ENCODE data around the gene ENTPD6. TPM values are rescaled to one million over a fixed set of nuclear protein-coding genes. Genes with fewer than 3 reads are reported as not detected.
"Not testable (repeated sequence)": the region's sequence is repeated elsewhere in the genome, so short reads cannot be mapped to it uniquely, and the experiment has no call there.

ENTPD6 gene
- total RNA-seq, 4 donors from 2014 or later = 20.7 to 47.2 (median 30.7) TPM

DNA sequence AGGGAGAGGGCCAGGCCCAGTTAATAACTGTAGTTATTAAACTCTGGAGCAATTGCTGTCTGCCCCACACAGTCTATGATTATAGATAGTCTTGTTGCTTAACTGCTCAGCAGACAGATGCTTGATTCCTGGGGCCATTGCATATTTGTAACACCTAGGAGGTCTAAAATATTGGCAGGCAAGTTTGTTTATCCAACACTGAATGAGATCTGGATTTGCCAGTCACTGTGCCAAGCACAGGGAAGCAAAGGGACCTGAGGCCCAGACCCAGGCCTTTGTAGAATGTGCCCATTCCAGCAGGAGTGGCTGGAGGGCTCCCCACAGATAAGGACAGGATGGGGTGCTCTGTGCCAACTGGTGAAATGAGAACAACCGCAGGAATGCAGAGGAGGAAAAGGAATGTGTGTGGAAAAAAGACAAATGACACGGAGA is 17.6 kb upstream of the ENTPD6 start:
- intact Hi-C loops (cut with DNase I; ENCODE audit: low total_unique reads) = no loop called here
- no peaks in the 10 kb centered on the region for H3K9me3 ChIP-seq
- no peaks in the 10 kb centered on the region for H3K4me1 ChIP-seq
- no peak for TF ChIP-seq CTCF (IDR thresholded peaks at IDR 0.05)
- TF ChIP-seq POLR2A (IDR thresholded peaks at IDR 0.05) = no peak
- H3K27ac ChIP-seq = peak overlapping the region in 1 of 2 donors; percentile 64
- DNase-seq = no peak
- H3K4me3 ChIP-seq = no peak overlapping the region
- H3K36me3 ChIP-seq = no peaks in the 10 kb centered on the region
- H3K27me3 ChIP-seq = no peaks in the 10 kb centered on the region

GRCh38 chr20:25178563-25179438 is 16.7 kb upstream of the ENTPD6 start:
- no peaks in the 10 kb centered on the region for H3K4me1 ChIP-seq
- DNase-seq = peak; percentile 37 to 41
- H3K27me3 ChIP-seq = no peaks in the 10 kb centered on the region
- no peaks in the 10 kb centered on the region for H3K36me3 ChIP-seq
- H3K9me3 ChIP-seq = no peaks in the 10 kb centered on the region
- TF ChIP-seq CTCF (IDR thresholded peaks at IDR 0.05) (peak; percentile 55 to 65 (median 62)), POLR2A (IDR thresholded peaks at IDR 0.05) (no peak)
- intact Hi-C loops (cut with DNase I; ENCODE audit: low total_unique reads) = no loop called here
- peak overlapping the region in 1 of 2 donors; percentile 64 for H3K27ac ChIP-seq
- H3K4me3 ChIP-seq = no peak overlapping the region

DNA sequence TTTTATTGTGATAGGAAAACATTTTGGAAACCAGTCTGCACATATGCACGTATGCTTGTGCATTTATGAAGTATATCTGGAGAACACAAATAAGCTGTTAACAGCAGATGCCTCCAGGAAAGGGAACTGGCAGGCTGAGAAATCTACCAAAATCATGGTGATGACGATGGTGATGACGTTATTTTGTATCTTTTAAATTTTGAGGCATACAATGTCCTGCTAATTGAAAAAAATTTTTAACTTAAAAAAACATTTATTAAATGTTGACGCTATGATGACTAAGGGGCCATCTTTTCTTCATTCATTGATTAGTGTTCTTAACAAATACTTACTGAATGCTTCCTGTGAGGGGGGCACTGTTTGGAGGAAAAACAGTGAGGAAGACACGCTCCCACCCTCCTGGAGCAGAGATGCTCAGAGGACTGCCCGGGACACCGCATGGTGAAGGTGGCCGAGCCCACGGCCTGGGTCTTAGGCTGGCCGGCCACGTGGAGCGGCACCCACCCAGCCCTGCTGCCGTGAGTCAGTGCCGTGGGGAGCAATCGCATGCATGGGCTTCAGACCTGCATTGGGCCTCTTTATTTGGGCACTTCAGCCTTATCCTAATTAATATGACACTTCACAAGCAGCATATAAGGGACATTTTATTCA is 15.9 kb upstream of the ENTPD6 start:
- Histone ChIP-seq H3K4me3 (no peak overlapping the region), H3K27ac (peak overlapping the region in 1 of 2 donors; percentile 64), H3K9me3 (no peaks in the 10 kb centered on the region), H3K27me3 (no peaks in the 10 kb centered on the region), H3K36me3 (no peaks in the 10 kb centered on the region), H3K4me1 (no peaks in the 10 kb centered on the region)
- intact Hi-C loops (cut with DNase I; ENCODE audit: low total_unique reads) = no loop called here
- TF ChIP-seq POLR2A (IDR thresholded peaks at IDR 0.05) (no peak), CTCF (IDR thresholded peaks at IDR 0.05) (no peak)
- DNase-seq = no peak

- H3K9me3 ChIP-seq; DNase-seq; H3K36me3 ChIP-seq; H3K4me1 ChIP-seq; H3K27me3 ChIP-seq; H3K27ac ChIP-seq; H3K4me3 ChIP-seq; intact Hi-C loops (cut with DNase I; ENCODE audit: low total_unique reads): not testable (repeated sequence)
These were observed 11.1 kb upstream of the ENTPD6 start for GRCh38 chr20:25184391-25184790.

GRCh38 chr20:25187220-25187619 is 8.3 kb upstream of the ENTPD6 start:
- H3K9me3 ChIP-seq = no peaks in the 10 kb centered on the region
- no peak overlapping the region for H3K27ac ChIP-seq
- no peaks in the 10 kb centered on the region for H3K4me1 ChIP-seq
- no peak for TF ChIP-seq CTCF (IDR thresholded peaks at IDR 0.05)
- no peak for TF ChIP-seq POLR2A (IDR thresholded peaks at IDR 0.05)
- intact Hi-C loops (cut with DNase I; ENCODE audit: low total_unique reads) = no loop called here
- H3K4me3 ChIP-seq = no peak overlapping the region
- DNase-seq = no peak
- H3K36me3 ChIP-seq = no peaks in the 10 kb centered on the region
- no peaks in the 10 kb centered on the region for H3K27me3 ChIP-seq

Measured in uterus (tissue), 4 donors.